Hematopoietic multipotent progenitor cell treated with erythropoietin and hydrocortisone succinate and interleukin-3 and kit ligand, for 4 days (in vitro differentiated cells): ENCODE measurements around the gene SLIT3.
"Not testable (repeated sequence)": the region's sequence is repeated elsewhere in the genome, so short reads cannot be mapped to it uniquely, and the experiment has no call there.

Experiments
- DNase-seq: peaks from one replicate; pipeline ENCODE4 v3.0.0-alpha.2; 2015

The SLIT3 gene

DNA sequence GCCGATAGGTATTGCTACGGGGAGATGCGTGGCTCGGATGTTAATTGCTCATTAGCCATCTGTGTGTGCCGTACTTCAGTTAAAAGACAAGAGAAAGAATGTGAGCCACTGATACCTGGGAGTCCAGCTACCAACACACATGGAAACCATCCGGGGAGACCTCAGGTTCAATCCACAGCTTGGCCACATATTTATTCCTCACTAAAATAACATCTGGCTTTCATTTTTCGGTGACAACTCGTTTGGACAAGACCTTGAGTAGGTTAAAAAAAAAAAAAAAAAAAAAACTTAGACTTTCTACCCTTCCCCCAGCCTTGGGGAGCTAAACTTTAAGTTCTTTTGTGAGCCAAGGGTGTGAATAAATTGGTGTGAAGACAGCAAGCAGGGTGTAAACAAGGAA lies 84.1 kb downstream of the SLIT3 start:
- DNase-seq: no peak

GRCh38 chr5:169213479-169213878 lies 87.5 kb downstream of the SLIT3 start:
- no peak for DNase-seq

- DNase-seq: not testable (repeated sequence)
Observed at GRCh38 chr5:169211761-169212160, 89.2 kb downstream of the SLIT3 start.

- no peak for DNase-seq
Observed at GRCh38 chr5:169204788-169205400, 96.0 kb downstream of the SLIT3 start.

DNA sequence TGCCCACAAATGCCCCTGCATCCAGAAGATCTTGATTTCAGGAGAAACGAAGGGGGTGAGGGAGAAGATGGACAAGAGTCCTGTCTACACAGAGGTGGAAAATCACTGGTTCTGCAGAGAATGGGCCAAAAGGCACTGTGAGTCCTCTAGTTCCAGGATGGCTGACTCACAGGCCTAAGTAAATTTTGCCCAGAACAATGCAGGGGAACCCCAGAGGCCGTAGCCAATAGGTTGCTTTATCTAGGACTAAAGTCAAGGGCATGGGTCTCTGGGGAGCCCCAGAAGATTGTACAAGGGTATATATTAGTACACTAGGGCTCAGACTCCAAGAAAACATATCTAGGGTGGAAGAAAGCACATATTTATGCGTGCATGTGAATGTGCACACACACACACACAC lies 98.0 kb downstream of the SLIT3 start:
- DNase-seq: no peak

GRCh38 chr5:169201597-169201996 lies 99.3 kb downstream of the SLIT3 start:
- peak; percentile 7 for DNase-seq

- no peak for DNase-seq
Observed at GRCh38 chr5:169200125-169200778, 100.7 kb downstream of the SLIT3 start.

GRCh38 chr5:169197343-169197742 lies 103.6 kb downstream of the SLIT3 start:
- no peak for DNase-seq

GRCh38 chr5:169196059-169196458 lies 104.9 kb downstream of the SLIT3 start:
- no peak for DNase-seq

DNA sequence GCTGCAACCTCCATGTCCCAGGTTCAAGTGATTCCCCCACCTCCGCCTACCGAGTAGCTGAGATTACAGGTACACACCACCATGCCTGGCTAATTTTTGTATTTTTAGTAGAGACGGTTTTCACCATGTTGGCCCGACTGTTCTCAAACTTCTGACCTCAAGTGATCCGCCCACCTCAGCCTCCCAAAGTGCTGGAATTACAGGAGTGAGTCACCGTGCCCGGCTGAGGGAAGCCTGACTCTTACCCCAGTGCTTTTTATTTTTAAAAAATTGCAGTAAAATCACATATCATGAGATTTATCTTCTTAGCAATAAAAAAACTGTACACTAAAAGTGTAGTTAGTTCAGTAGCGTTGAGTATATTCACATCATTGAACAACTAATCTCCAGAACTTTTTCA lies 105.3 kb downstream of the SLIT3 start:
- DNase-seq: no peak

GRCh38 chr5:169192536-169192935 lies 108.4 kb downstream of the SLIT3 start:
- DNase-seq: no peak

DNA sequence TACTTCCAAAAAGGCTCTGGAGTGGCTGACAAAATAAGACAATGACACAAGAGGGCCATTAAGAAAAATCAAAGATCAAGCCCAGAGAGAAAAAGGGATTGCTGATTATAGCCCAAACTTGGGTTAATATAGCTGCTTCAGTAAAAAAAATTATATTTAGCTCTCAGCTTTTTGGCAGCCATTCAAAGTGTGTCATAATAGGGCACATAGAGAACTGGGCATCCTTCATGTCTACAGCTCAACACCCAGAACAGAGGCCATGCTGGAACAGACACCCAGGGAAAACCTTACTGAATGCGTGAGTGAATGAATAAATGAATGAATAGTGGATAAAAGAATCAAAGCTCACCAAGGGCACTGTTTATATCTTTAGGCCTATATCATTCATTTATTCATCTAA lies 110.1 kb downstream of the SLIT3 start:
- DNase-seq: no peak

GRCh38 chr5:169185626-169186025 lies 115.3 kb downstream of the SLIT3 start:
- DNase-seq: no peak

- DNase-seq: no peak
Observed at GRCh38 chr5:169183576-169183975, 117.4 kb downstream of the SLIT3 start.

DNA sequence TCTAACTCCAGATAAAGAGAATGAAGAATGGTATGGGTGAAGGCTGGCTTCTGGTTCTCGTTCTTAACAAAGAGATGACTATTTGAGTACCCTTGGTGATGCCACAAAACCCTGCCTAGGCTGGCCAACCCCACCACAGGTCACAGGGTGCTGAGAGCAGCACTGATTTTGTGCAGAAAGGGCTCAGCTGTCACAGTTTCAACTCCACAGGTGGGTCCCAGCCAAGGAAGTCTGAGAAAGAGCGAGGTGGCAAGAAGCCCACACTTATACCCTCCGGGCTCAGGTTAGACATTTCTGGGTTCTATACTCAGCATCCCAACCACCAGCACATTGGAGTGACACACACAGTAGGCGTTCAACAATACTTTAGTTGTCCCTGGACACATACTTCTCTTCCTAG lies 118.1 kb downstream of the SLIT3 start:
- no peak for DNase-seq

DNA sequence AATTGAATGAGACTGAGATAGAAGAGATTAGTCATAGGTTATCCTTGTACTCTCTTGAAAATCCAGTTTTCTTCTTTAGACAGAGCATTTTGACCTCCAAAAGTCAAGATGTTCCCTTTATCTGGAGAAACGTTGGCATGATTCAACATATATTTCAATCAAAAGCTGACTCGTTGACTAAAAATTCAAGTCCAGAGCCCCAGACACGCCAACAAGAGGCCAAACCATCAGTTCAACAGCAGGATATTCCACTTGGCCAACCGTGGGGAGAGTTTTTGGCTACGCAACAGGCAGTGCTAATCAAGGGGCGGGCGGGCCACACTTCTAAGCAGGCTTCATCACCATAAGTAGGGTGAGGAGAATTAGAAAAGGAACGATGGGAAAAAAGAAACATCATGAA lies 119.1 kb downstream of the SLIT3 start:
- no peak for DNase-seq

GRCh38 chr5:169178754-169179153 lies 122.2 kb downstream of the SLIT3 start:
- DNase-seq: no peak

DNA sequence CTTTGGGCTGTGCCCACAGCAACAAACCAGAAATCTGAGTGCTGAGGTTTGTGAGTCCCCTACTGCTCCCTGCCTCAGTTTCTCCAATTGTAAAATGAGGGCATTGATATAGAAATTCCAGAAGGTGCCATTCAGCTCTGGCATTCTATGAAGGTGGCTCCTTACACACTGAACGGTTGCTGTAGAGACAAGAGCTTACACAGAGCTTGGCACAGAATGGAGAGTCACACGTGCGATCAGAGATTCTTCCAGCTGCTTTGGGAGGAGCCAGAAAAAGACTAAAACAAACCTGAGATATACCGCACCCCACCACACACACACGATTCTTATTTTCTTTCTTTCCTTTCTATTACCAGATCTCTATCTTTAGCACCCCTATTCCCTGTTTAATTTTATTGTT lies 122.7 kb downstream of the SLIT3 start:
- no peak for DNase-seq

DNA sequence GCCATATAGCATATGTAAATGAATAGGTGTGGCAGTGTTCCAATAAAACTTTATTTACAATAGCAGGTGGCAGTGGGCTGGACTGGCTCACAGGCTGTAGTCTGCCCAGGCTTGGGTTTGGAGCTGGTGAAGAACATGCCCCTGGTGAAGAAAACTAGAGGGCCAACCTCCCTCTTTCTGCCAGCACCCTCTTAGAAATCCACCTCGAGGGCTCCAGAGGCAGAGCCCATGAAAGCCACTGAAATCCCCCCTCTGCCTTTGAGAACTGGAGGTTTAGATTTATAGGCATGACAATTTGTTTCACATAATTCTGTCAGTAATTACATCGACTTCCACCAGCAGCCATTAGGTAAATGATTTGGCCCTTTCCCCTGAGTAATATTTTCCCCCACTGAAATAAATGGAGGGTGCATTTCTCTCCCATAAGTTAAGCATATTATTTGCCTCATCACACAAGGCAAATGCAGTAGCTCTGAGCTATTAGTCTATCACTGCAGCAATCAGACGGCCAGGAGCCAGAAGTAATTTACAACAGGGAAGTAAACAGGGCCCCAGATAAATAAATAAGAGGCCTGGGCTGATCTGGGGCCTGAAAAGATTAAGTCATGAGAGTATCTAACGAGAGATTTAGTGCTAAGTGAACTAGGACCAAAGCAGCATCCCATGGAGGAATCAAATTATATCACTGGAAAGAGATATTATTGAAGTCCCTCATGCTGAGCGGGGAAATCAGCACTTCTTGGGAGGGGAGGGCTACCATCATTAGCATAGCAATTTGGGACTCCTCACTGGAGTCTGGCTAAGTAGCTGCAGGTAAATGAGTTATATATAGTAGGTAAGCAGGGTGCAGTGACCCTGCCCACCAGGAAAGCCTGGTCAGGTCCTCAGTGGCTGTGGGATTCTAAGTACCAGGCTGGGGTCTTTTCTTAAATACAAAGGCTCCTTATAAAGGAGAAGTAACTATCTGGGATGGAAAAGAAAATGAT lies 123.9 kb downstream of the SLIT3 start:
- DNase-seq: no peak

GRCh38 chr5:169175733-169176132 lies 125.2 kb downstream of the SLIT3 start:
- DNase-seq: no peak

GRCh38 chr5:169174923-169175322 lies 126.0 kb downstream of the SLIT3 start:
- DNase-seq: no peak

GRCh38 chr5:169173372-169173771 lies 127.6 kb downstream of the SLIT3 start:
- DNase-seq: no peak

DNA sequence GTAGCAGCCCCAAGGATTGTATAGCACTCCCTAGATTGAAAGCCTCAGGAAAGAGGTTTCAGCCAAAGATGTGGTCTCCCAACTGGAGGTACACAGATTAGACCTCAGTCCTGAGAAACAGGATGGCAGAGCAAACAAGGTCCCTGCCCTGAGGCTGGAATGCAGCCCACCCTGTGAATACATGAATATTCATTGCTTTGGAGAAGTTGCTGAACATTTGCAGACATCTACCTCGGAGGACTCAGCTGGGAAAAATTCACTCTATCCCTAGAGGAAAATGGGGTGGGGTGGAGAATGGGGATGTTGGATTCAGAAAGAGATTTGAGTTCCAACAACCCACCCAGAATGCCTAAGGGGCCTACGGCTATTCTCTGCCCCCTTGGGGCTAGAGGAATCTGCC lies 129.4 kb downstream of the SLIT3 start:
- DNase-seq: no peak

DNA sequence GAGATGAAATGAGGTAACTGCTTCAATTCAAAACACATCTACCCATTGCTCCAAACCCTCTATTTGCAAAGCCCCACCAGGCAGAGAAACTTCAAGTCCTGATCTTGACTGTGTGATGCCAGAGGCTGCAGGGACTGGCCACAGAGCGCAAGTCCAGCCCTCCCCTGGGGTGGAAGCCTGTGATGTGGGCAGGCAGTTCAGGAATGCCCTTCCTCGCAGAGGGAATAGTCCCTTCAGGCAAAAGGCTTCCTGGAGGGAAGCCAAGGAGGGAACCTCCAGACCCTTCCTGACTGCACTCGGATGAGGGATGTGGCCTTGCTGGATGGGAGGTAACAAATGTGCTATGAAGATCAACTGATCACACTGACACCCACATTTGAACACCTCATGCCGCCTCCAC lies 131.2 kb downstream of the SLIT3 start:
- DNase-seq: no peak
